Dermis microvascular lymphatic vessel endothelial cell (primary cell): Measurements from ENCODE around the gene RALGAPA2. TPM values are rescaled to one million over a fixed set of nuclear protein-coding genes. Genes with fewer than 3 reads are reported as not detected.

Source experiments
- DNase-seq, 2 donors: peaks; one replicate each; pipeline versions ENCODE4 v3.0.0 to v3.0.0-alpha.2; 2010; ENCODE audit warnings: low read depth in 2 of 2
- total RNA-seq: library from RNA; depleted of rRNA; stranded (reverse); fragments of >200 nt; gene quantifications from 2 replicates; pipeline ENCODE4 v1.2.1, GENCODE V29; 2014

RALGAPA2 gene
- total RNA-seq, 1 donor from 2014 or later: 20.4 TPM

- no peak for DNase-seq
Observed at GRCh38 chr20:20407891-20408805, 304.3 kb downstream of the RALGAPA2 start.

- no peak for DNase-seq
Observed at GRCh38 chr20:20406306-20406705, 306.1 kb downstream of the RALGAPA2 start.

- DNase-seq: no peak
Observed at GRCh38 chr20:20405623-20406022, 306.8 kb downstream of the RALGAPA2 start.

- DNase-seq: no peak
Observed at GRCh38 chr20:20404633-20405032, 307.8 kb downstream of the RALGAPA2 start.

GRCh38 chr20:20401991-20402390, 310.5 kb downstream of the RALGAPA2 start:
- DNase-seq: no peak

- DNase-seq: no peak
Observed at GRCh38 chr20:20399531-20400500, 312.6 kb downstream of the RALGAPA2 start.

- DNase-seq: no peak
Observed at GRCh38 chr20:20398123-20398522, 314.3 kb downstream of the RALGAPA2 start.

GRCh38 chr20:20396794-20397193, 315.6 kb downstream of the RALGAPA2 start:
- DNase-seq: no peak

GRCh38 chr20:20395903-20396568, 316.4 kb downstream of the RALGAPA2 start:
- DNase-seq: no peak

- DNase-seq: no peak
Observed at GRCh38 chr20:20395087-20395486, 317.4 kb downstream of the RALGAPA2 start.

- no peak for DNase-seq
Observed at GRCh38 chr20:20393207-20394120, 319.0 kb downstream of the RALGAPA2 start.

GRCh38 chr20:20391766-20392165, 320.7 kb downstream of the RALGAPA2 start:
- no peak for DNase-seq

- DNase-seq: no peak
Observed at GRCh38 chr20:20391115-20391514, 321.3 kb downstream of the RALGAPA2 start.

- no peak for DNase-seq
Observed at GRCh38 chr20:20390393-20390792, 322.1 kb downstream of the RALGAPA2 start.

- DNase-seq: no peak
Observed at GRCh38 chr20:20386192-20386591, 326.3 kb downstream of the RALGAPA2 start.

- DNase-seq: no peak
Observed at GRCh38 chr20:20375862-20376261, 336.6 kb downstream of the RALGAPA2 start.

GRCh38 chr20:20373091-20373571, 339.3 kb downstream of the RALGAPA2 start:
- no peak for DNase-seq

GRCh38 chr20:20371681-20372080, 340.8 kb downstream of the RALGAPA2 start:
- DNase-seq: no peak

GRCh38 chr20:20371083-20371482, 341.4 kb downstream of the RALGAPA2 start:
- DNase-seq: no peak

- no peak for DNase-seq
Observed at GRCh38 chr20:20370094-20370575, 342.3 kb downstream of the RALGAPA2 start.
